ENCODE data around the gene SCMH1.
"Not testable (repeated sequence)": the region's sequence is repeated elsewhere in the genome, so short reads cannot be mapped to it uniquely, and the experiment has no call there.

SCMH1 gene

GRCh38 chr1:41211608-41212007 lies 30.5 kb downstream of the SCMH1 start:
- DNase-seq (ENCODE audit: low read depth, low spot score), result not testable (repeated sequence)

- not testable (repeated sequence) for DNase-seq (ENCODE audit: low read depth, low spot score)
These were observed 35.1 kb downstream of the SCMH1 start for GRCh38 chr1:41207053-41207452.

GRCh38 chr1:41200728-41201127 lies 41.4 kb downstream of the SCMH1 start:
- DNase-seq (ENCODE audit: low read depth, low spot score), result no peak

GRCh38 chr1:41199375-41199774 lies 42.7 kb downstream of the SCMH1 start:
- no peak for DNase-seq (ENCODE audit: low read depth, low spot score)

- no peak for DNase-seq (ENCODE audit: low read depth, low spot score)
These were observed 49.5 kb downstream of the SCMH1 start for GRCh38 chr1:41192456-41193178.

GRCh38 chr1:41184446-41184845 lies 57.7 kb downstream of the SCMH1 start:
- no peak for DNase-seq (ENCODE audit: low read depth, low spot score)

GRCh38 chr1:41178230-41178629 lies 63.9 kb downstream of the SCMH1 start:
- not testable (repeated sequence) for DNase-seq (ENCODE audit: low read depth, low spot score)

GRCh38 chr1:41175546-41175945 lies 66.6 kb downstream of the SCMH1 start:
- DNase-seq (ENCODE audit: low read depth, low spot score), result no peak

- no peak for DNase-seq (ENCODE audit: low read depth, low spot score)
These were observed 67.9 kb downstream of the SCMH1 start for GRCh38 chr1:41174170-41174569.

- no peak for DNase-seq (ENCODE audit: low read depth, low spot score)
These were observed 68.5 kb downstream of the SCMH1 start for GRCh38 chr1:41173651-41174050.

- no peak for DNase-seq (ENCODE audit: low read depth, low spot score)
These were observed 70.7 kb downstream of the SCMH1 start for GRCh38 chr1:41171266-41171874.

- DNase-seq (ENCODE audit: low read depth, low spot score), result no peak
These were observed 72.3 kb downstream of the SCMH1 start for GRCh38 chr1:41169799-41170180.

GRCh38 chr1:41169066-41169798 lies 72.9 kb downstream of the SCMH1 start:
- DNase-seq (ENCODE audit: low read depth, low spot score), result no peak

- no peak for DNase-seq (ENCODE audit: low read depth, low spot score)
These were observed 74.4 kb downstream of the SCMH1 start for GRCh38 chr1:41167667-41168066.

GRCh38 chr1:41164727-41165126 lies 77.4 kb downstream of the SCMH1 start:
- no peak for DNase-seq (ENCODE audit: low read depth, low spot score)

GRCh38 chr1:41162441-41162840 lies 79.7 kb downstream of the SCMH1 start:
- DNase-seq (ENCODE audit: low read depth, low spot score), result no peak

- no peak for DNase-seq (ENCODE audit: low read depth, low spot score)
These were observed 80.3 kb downstream of the SCMH1 start for GRCh38 chr1:41161846-41162245.

GRCh38 chr1:41160498-41161110 lies 81.5 kb downstream of the SCMH1 start:
- DNase-seq (ENCODE audit: low read depth, low spot score), result no peak

- DNase-seq (ENCODE audit: low read depth, low spot score), result no peak
These were observed 83.1 kb downstream of the SCMH1 start for GRCh38 chr1:41158966-41159365.

GRCh38 chr1:41158147-41158875 lies 83.8 kb downstream of the SCMH1 start:
- no peak for DNase-seq (ENCODE audit: low read depth, low spot score)

GRCh38 chr1:41155105-41155504 lies 87.0 kb downstream of the SCMH1 start:
- no peak for DNase-seq (ENCODE audit: low read depth, low spot score)

Measured in smooth muscle cell of the brain vasculature (primary cell).